Measurements from ENCODE around the gene HMX1.

HMX1 gene

DNA sequence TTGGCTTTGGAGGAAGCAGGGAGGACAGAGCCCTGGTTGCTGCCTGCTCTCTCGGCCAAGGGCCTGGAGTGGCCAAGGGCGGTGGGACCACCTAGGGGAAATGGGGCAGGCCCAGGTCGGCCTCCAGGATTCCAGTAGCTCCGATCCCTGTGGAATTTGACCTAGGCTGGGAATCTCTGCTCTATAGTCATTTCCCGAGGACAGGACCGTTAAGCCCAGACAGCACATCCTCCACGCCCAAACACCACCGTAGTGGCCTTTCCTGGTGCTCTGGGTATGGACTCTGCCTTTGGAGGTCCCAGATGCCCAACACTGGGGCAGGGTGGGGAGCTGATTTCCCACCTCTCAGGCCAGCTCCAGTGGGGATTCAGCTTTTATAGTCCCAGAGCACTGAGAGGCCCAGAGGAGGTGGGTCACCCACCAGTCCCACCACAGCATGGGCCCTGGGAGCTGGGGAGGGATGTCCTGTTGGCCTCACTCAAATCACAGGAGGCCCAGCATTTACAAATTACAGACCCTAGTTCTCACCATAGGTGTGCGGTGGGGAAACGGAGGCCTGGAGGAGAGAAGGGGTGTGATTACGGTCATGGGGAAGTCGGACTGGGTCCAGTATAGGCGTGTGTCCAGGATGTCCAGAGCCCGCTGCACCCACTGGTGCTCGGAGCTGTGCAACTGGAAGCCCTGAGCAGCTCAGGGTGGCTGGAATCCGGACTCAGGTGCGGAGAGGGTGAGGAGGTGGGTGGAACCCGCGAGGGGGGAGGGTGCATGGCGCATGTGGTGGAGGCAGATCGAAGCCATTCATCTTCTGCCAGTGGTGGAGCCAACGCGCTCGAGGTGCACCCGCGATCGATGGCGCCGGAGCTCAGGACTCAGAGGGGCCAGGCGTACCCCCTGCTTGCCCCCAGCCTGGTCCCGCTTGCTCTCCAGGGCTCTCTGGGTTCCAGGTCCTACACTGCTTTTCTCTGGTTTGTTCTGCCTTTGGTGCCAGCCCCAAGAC lies 7.7 kb downstream of the HMX1 start:
- FAIRE-seq (no peak), DNase-seq (ENCODE audit: insufficient read length, low spot score) (no peak)
- no peak for TF ChIP-seq POLR2A (IDR thresholded peaks at IDR 0.05; ENCODE audit: low read depth, low read length)

DNA sequence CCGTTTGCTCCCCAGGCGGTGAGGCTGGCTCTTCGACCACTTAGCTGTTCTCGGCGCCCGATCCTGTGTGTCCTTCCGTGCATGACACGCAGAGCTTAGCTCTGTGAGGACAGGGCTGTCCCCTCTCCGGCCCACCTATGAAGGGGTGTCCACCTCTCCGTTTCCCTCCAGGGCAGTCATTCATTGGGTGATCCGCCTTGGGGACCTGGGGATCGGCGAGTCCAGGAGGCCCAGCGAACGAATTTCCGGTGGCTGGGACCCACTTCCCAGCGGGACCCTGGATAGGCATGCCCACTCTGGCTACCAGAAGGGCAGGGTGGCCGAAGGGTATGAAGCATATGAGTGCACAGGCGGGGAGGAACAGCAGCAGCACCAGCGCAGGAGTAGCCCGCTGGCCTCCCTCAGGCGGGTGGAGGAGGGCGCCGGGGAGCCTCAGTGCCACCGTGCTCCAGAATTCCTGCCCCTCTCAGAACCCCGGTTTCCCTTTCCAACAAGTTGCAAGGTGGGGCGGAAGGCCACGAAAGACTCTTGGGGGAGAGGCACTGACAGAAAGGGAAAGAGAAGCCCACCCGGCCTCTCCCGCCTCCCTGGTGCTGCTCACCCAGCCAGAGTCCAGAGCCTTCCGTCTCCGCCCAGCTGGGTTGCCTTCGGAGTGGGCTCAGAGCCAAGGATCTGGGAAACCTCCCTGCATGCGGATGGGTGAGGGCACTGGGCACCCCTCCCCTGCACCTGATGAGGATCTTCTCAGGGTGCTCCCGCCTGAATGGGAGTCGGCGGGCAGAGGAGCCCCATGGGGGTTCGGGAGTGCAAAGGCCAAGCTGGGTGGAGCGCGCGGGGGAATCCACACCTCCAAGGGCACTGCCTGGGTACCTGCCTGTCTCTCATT lies 8.6 kb downstream of the HMX1 start:
- no peak for TF ChIP-seq POLR2A (IDR thresholded peaks at IDR 0.05; ENCODE audit: low read depth, low read length)
- FAIRE-seq (no peak), DNase-seq (ENCODE audit: insufficient read length, low spot score) (no peak)

GRCh38 chr4:8862334-8862733 lies 9.3 kb downstream of the HMX1 start:
- FAIRE-seq, result no peak
- no peak for DNase-seq (ENCODE audit: insufficient read length, low spot score)
- TF ChIP-seq POLR2A (IDR thresholded peaks at IDR 0.05; ENCODE audit: low read depth, low read length), result no peak

GRCh38 chr4:8861576-8862295 lies 9.9 kb downstream of the HMX1 start:
- no peak for TF ChIP-seq POLR2A (IDR thresholded peaks at IDR 0.05; ENCODE audit: low read depth, low read length)
- DNase-seq (ENCODE audit: insufficient read length, low spot score), result no peak
- no peak for FAIRE-seq

DNA sequence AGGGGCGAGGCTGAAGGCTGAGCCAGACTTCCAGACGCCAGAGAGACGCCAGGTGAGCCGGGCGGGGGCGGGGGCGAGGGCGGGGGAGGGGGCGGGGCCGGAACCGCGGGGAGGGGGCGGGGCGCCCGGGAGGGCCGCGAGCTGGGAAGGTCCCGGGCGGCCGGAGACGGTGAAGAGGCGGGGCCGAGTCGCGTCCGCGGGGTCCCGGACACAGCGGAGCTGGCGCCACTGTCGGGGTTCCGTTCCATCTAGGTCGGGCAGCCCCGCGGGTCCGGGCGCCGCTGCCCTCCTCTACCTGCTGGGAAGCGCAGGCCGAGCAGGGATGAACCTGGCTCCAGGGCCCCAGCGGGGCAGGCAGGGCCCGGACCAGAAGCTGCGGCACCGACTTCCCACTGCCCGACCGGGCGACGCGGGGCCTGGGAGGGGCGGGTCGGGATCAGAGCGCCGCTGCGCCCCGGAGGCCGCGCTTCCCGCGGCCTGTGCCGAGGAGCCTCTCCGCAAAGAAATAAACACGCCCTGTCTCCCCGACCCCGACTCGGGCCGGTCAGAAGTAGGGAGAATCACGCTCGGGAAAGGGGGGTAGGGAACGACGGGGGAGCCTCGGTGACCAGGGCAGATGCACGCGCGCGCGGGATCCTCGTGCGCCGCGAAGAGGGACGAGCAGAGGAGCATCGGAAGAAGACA lies 10.6 kb downstream of the HMX1 start:
- DNase-seq (ENCODE audit: insufficient read length, low spot score) (no peak), FAIRE-seq (no peak)
- TF ChIP-seq POLR2A (IDR thresholded peaks at IDR 0.05; ENCODE audit: low read depth, low read length), result no peak

- TF ChIP-seq POLR2A (IDR thresholded peaks at IDR 0.05; ENCODE audit: low read depth, low read length), result no peak
- DNase-seq (ENCODE audit: insufficient read length, low spot score) (no peak), FAIRE-seq (no peak)
Measured at GRCh38 chr4:8860096-8860891, 11.3 kb downstream of the HMX1 start.

DNA sequence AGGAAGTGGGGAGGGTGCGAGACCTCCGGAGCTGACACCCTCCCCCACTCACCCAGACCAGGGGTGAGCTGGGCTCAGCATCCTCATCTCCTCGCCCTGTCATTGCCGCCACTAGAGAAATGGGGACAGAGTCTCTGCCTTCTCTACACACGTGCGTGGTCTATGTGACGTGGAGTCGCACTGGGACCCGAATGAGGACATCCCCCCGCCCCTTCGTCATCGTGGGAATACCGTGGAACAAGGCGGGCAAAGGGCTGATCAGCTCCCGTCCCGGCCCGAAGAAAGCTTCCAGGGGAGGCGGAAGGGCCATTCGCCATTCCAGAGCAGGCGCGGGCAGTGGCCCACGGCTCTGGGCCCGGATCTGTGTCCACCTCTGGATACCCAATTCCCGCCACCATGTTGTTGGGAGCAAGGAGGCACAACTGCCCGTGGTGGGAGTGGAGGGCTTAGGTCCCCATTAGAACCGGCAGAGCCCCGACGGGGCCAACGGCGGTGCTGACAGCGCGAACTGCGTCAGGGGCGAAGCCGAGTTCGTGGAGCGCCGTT lies 12.0 kb downstream of the HMX1 start:
- no peak for TF ChIP-seq POLR2A (IDR thresholded peaks at IDR 0.05; ENCODE audit: low read depth, low read length)
- DNase-seq (ENCODE audit: insufficient read length, low spot score) (no peak), FAIRE-seq (no peak)

- TF ChIP-seq POLR2A (IDR thresholded peaks at IDR 0.05; ENCODE audit: low read depth, low read length), result no peak
- FAIRE-seq, result no peak
Measured at GRCh38 chr4:8858701-8859210, 12.9 kb downstream of the HMX1 start.

DNA sequence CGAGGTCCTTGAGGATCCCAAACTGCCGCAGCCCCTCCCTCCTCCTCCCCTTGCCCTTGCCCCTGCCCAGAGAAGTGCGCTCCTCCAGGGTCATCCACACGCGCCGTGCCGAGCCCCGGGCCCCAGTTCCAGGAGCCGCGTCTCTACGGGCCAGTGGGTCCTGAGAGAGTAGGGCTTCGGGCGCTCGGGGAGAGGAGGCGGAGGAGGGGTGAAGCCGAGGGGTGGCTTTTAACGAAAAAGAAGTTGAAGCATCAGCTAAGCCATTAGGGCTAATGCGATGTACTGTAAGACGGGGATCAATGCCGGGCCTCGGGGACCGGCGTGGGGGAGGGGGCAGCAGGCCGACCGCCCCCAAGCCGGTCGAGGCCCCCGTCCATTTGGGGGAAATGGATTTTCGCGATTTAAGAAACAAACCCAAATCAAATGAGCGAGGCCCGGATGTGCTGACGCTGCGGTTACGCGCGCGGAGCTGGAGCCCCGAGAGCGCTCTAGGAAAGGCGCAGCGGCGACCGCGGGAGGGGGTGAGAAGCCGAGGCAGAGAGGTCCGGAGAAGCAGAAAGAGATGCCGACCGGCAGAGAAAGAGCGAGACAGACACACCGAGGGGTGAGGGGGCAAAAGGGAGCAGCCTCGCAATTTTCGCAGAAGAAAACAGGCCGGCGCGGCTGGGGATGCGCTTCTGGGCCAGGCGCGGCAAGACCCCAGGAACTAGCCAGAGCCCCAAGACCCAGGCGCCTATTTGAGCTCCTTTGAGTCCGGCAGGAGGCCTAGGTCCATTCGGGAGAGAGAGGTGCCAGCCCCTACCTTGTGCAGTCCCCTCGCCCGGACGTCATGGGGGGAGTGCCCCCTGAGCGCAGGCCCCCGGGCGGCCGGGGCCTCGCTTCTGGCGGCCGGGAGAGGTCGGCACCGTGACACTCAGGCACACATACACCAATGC lies 13.6 kb downstream of the HMX1 start:
- DNase-seq (ENCODE audit: insufficient read length, low spot score) (no peak), FAIRE-seq (no peak)

More at GRCh38 chr4:8858701-8859210, 12.9 kb downstream of the HMX1 start:
- no peak for DNase-seq (ENCODE audit: insufficient read length, low spot score)

GRCh38 chr4:8856835-8857621 lies 14.6 kb downstream of the HMX1 start:
- no peak for TF ChIP-seq POLR2A (IDR thresholded peaks at IDR 0.05; ENCODE audit: low read depth, low read length)
- DNase-seq (ENCODE audit: insufficient read length, low spot score), result no peak
- FAIRE-seq, result no peak

More for the DNA sequence above, 13.6 kb downstream of the HMX1 start:
- no peak for TF ChIP-seq POLR2A (IDR thresholded peaks at IDR 0.05; ENCODE audit: low read depth, low read length)

Data from H54 (cell line).